ENCODE results near the gene HERC3.

The HERC3 gene

GRCh38 chr4:88591787-88592599, at the start of gene HERC3:
HERC3 (plus strand) TSS chr4:88592480; CDS start chr4:88605824, 13,344 bp downstream.
- DNase-seq = peak; percentile 81

DNA sequence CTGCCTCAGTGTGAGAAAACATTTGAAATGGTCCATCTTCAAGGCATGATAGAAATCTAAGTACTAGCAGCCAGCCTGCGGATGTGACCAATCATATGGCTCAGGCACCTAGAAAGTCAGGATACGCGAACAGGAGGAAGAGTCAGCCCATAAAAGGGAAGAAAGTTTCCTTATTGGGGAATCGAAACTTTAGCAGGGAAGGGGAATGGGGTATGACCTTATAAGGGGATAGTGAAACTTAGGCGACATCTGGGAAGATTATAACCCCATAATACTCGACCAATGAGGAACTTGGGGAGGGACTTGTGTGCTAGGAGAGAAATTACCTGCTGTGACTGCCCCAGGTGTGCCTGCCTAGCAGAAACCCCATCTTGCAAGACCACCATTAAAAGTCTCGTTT, 42.5 kb upstream of the HERC3 start:
- DNase-seq = no peak

DNA sequence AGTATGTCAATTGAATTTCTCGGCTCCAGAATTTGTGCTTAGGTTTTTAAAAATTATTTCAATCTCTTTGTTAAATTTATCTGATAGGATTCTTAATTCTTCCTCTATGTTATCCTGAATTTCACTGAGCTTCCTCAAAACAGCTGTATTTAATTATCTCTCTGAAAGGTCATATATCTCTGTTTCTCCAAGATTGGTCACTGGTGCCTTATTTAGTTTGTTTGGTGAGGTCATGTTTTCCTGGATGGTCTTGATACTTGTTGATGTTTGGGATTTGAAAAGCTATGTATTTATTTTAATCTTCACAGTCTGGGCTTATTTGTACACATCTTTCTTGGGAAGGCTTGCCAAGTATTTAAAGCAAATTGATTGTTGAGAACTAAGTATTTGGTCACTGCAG, 24.7 kb upstream of the HERC3 start:
- no peak for DNase-seq

- no peak for DNase-seq
These were observed 22.3 kb upstream of the HERC3 start for GRCh38 chr4:88570001-88570400.

GRCh38 chr4:88573276-88573980, 18.9 kb upstream of the HERC3 start:
- DNase-seq = no peak

GRCh38 chr4:88573995-88574394, 18.3 kb upstream of the HERC3 start:
- no peak for DNase-seq

DNA sequence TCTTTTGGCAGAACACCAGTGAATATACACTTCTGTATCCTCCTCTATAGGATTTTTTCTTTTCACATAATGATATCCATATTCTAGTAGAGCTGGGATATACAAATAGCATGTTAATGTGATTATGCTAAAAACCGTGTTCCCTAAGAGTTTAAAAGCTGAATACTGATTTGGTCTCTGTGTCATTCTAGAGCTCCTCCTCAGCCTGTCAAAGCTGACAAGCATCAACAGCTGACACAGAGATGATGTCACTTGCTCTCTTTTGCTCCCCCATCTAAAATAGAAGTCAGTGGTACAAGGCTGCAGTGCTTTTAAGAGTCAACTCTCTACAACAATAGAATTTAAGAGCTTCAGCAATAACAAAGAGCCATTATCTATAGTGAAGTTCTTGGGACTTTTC, 17.1 kb upstream of the HERC3 start:
- DNase-seq = no peak

DNA sequence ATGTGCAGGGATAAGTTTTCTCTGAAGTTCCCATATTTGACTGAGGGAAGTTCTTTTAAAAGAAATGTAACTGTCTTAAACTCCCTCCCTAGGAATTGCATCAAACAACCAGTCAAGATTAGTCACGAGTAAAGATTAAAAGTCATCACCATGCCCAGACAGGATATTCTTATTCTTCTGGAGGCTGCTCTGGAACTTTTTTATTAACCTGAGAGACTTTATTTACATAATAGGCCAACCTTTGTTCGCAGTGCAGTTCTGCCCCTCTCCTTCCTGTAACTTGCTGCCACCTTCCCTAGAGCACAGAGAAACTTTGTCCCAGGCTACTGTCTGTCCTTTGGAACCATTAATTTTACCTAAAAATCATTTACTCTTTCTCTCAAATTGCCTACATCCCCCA, 9.8 kb upstream of the HERC3 start:
- DNase-seq = no peak

DNA sequence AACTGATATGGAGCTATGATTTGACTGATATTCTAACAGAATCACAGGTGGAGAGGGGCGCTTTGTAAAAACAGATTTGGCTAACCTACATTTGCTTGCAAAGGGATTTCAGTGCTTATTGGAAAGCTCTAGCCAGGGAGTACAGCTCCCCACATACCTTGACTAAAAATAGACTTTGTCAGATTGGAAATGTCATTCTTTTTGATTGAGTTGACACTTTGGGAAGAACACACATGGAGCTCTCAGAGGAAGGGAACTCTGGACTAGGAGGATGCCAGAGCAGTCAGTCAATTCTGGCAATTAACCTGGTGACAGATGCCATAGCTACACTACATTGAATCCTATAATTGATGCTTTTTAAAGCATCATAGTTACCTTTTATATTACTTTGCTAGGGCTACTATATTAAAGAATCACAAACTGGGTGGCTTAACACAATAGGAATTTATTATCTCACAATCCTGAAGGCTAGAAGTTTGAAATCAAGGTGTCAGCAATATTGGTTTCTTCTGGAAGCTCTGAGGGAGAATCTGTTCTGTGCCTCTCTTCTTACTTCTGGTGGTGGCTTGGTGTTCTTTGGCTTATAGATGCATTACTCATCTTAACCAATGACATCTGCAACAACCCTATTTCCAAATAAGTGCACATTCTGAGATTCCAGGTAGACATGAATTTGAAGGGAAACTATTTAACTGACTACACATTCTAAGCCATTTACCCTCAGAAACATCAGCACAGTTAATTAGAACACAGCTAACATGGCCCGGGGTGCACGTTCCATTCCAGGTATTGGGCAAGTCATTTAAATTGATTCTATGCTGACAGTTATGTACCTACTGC, 8.4 kb upstream of the HERC3 start:
- no peak for DNase-seq

DNA sequence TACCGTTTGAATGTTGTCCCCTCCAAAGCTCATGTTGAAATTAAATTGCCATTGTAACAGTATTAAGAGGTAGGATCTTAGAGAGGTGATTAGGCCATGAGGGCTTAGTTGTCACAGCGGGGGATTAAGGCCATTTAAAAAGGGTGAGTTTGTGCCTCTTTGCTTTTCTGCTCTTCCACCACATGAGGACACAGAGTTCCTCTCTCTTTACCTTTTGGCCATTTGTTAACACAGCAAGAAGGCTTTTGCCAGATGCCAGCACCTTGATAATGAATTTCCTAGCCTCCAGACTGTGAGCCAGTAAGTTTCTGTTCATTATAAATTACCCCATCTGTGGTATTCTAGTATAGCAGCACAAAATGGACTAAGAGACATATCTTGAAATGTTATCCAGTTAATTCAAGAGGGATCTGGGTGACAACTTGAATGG, 7.8 kb upstream of the HERC3 start:
- no peak for DNase-seq

DNA sequence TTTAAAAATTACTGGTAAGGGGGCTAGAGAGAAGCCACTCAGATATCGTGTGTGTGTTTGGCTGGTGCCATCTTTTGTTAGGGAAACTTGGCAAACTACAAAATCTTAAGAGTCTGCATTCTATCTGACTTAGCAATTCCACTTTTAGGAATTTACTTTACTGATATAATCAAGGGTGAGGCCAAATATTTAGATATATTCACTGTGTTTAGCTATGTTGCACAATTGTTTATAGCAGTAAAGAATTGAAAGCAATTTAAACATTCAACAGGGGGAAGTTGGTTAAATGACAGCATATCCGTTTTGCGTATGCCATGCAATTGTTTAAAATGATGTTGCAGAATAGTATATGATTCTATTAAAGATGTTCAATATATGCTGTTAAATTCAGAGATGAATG, 6.4 kb upstream of the HERC3 start:
- no peak for DNase-seq

- DNase-seq = no peak
These were observed 5.0 kb upstream of the HERC3 start for GRCh38 chr4:88587306-88587705.

DNA sequence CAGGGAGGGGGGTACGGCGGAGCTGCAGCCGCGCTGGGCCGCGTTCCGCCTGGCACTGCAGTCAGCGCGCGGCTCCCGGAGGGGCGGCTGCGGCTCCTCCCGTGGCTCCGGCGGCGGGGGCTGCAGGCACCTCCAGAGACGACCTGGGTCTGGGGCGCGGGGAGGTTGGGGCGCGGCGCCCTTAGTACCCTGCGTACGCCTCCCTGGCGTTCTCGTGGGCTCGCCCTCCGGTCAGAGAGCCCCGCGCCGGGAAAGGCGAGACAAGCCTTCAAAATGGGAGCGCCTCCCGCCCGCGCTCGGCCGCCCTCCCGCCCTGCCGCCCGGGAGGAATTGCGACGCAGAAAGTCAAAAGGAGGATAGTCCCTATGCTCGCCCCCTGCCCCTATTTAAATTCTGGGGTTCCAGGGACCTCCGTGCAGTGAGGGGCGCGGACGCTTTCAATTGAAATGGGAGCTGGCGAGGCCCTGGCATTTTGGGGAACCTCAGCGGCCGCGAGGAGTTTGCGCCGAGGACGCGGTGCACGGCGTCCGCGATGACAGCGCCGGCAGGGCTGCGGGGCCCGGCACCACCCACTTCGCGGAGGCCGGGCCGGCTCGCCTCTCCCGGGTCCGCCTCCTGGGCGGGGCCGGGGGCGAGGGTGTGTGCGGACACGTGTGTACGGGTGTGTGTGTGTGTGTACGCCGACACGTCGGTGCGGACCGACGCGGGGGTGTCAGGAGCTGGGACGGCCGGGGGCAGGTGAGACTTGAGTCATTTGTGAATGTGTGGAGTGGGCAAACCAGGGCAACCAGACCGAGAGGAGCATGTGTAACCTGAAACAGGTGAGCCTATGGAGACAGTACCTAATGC, 544 bp downstream of the HERC3 start:
- peak; percentile 72 for DNase-seq

GRCh38 chr4:88597970-88598660, 5.8 kb downstream of the HERC3 start:
- DNase-seq = no peak

GRCh38 chr4:88599298-88599697, 7.0 kb downstream of the HERC3 start:
- no peak for DNase-seq

- no peak for DNase-seq
These were observed 7.4 kb downstream of the HERC3 start for GRCh38 chr4:88599714-88600113.

GRCh38 chr4:88600176-88600838, 8.0 kb downstream of the HERC3 start:
- no peak for DNase-seq

GRCh38 chr4:88604978-88605678, 12.8 kb downstream of the HERC3 start:
- no peak for DNase-seq

DNA sequence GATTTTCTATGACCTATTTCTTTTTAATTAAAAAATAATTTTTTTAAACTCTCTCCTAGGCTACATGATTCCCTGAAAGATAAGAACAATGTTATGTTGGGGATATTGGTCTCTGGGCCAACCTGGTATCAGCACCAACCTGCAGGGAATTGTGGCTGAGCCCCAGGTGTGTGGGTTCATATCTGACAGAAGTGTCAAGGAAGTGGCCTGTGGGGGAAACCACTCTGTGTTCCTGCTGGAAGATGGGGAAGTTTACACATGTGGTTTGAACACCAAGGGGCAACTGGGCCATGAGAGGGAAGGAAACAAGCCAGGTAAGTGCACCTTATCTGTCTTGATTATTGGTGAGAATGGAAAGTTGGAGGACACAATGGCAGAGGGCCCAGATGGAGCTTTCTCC, 13.5 kb downstream of the HERC3 start:
- no peak for DNase-seq

DNA sequence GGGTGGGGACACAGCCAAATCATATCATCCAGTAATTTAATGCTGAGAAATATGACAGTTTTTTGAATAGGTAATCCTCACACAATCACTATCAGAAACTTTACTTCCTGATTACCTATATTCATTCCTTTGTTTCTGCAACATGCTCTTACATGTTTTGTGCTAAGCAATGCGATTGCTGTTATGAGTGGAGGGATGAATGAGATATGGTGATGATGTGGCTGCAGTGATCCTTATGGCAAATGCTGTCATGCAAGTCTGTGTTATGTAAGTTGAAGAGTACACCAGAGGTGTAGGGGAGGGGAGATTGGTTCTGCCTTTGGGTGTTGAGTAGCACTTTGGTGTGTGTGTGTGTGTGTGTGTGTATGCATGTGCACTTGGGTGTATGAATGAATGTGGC, 14.6 kb downstream of the HERC3 start:
- no peak for DNase-seq

GRCh38 chr4:88609387-88609786, 17.1 kb downstream of the HERC3 start:
- DNase-seq = no peak
